OCI-LY3 (cell line): ENCODE results near the gene RORC.

Experiments used
- EZH2phosphoT487 ChIP-seq: fragments of 200-600 bp; shearing (Covaris generic); IDR thresholded peaks from 2 replicates; pipeline ENCODE4 v1.6.1; 2018; ENCODE audit warnings: antibody characterized with exemption, mixed run types, low read depth
- TF ChIP-seq, protein P1 (sequence below): fragments of 200-600, 300-600 bp; sonication (generic); IDR thresholded peaks from 2 replicates; pipeline ENCODE4 v1.5.1; 2014; ENCODE audit warnings: antibody characterized with exemption, low read length, low read depth

DNA sequence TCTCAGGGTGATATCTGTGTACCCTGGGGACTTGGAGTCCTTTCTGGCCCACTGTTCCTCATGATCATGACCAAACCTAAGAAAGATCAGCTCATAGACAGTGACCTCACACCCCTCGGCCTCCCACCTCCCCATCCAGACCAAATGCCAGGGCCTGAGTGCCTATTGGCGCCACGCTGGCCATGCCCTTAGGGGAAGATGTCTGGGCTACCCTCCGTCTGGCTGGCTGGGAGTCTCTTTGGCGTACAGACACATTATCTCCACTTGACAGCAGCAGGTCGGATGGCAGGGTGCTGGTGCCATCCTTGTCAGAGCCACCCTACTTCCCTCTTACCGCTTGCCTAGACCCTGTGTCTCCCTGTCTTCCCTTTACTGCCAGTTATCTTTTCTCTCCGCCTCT, 8.4 kb downstream of the RORC start:
- TF ChIP-seq, protein P1, sequence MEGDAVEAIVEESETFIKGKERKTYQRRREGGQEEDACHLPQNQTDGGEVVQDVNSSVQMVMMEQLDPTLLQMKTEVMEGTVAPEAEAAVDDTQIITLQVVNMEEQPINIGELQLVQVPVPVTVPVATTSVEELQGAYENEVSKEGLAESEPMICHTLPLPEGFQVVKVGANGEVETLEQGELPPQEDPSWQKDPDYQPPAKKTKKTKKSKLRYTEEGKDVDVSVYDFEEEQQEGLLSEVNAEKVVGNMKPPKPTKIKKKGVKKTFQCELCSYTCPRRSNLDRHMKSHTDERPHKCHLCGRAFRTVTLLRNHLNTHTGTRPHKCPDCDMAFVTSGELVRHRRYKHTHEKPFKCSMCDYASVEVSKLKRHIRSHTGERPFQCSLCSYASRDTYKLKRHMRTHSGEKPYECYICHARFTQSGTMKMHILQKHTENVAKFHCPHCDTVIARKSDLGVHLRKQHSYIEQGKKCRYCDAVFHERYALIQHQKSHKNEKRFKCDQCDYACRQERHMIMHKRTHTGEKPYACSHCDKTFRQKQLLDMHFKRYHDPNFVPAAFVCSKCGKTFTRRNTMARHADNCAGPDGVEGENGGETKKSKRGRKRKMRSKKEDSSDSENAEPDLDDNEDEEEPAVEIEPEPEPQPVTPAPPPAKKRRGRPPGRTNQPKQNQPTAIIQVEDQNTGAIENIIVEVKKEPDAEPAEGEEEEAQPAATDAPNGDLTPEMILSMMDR: no peak
- no peak for TF ChIP-seq EZH2phosphoT487
